Spleen (tissue), 11 donors: ENCODE data around the gene NOL9. TPM values are rescaled to one million over a fixed set of nuclear protein-coding genes. Genes with fewer than 3 reads are reported as not detected.

ENCODE experiments used
- DNase-seq: peaks from one replicate; pipeline ENCODE4 v3.0.0-alpha.2; 2020
- H3K27ac ChIP-seq, 8 donors: fragments of 200-600 bp; sonication (generic) in 7 of 8; 1 replicate in 4 of 8; 2 replicates in 4 of 8; pipeline versions ENCODE4 v1.5.0 to v1.8.0; 2016 to 2021; ENCODE audit warnings: inconsistent platforms in 4 of 8, mild to moderate bottlenecking in 4 of 8, moderate library complexity in 1 of 8
- H3K27me3 ChIP-seq, 7 donors: fragments of 200-600 bp; sonication (generic) in 6 of 7; replicated peaks in 1 of 7; 1 replicate in 4 of 7; 2 replicates in 3 of 7; pipeline versions ENCODE4 v1.5.0 to v1.8.0; 2016 to 2021; ENCODE audit warnings: inconsistent platforms in 3 of 7, mild to moderate bottlenecking in 1 of 7
- H3K36me3 ChIP-seq, 6 donors: fragments of 200-600 bp; sonication (generic) in 5 of 6; 1 replicate in 4 of 6; 2 replicates in 2 of 6; pipeline versions ENCODE4 v1.5.0 to v1.8.0; 2016 to 2021; ENCODE audit warnings: inconsistent platforms in 2 of 6
- H3K4me1 ChIP-seq, 6 donors: fragments of 200-600 bp; sonication (generic) in 5 of 6; 1 replicate in 3 of 6; 2 replicates in 3 of 6; pipeline versions ENCODE4 v1.5.0 to v1.8.0; 2016 to 2021; ENCODE audit warnings: inconsistent platforms in 3 of 6
- H3K4me3 ChIP-seq, 8 donors: fragments of 200-600 bp; sonication (generic) in 7 of 8; 1 replicate in 4 of 8; 2 replicates in 4 of 8; pipeline versions ENCODE4 v1.5.0 to v1.8.0; 2016 to 2021; ENCODE audit warnings: inconsistent platforms in 4 of 8, mild to moderate bottlenecking in 4 of 8, moderate library complexity in 2 of 8
- H3K9me3 ChIP-seq, 8 donors: fragments of 200-600 bp; sonication (generic) in 7 of 8; 1 replicate in 4 of 8; 2 replicates in 4 of 8; pipeline versions ENCODE4 v1.5.0 to v1.8.0; 2016 to 2021; ENCODE audit warnings: inconsistent platforms in 4 of 8
- CTCF ChIP-seq, 11 experiments: fragments of 200-600 bp in 7 of 11; fragments of 450-650 bp in 4 of 11; sonication (generic) in 4 of 11; IDR thresholded peaks in 8 of 11; conservative IDR thresholded peaks in 3 of 11; 1 replicate in 7 of 11; 2 replicates in 4 of 11; pipeline versions ENCODE4 v1.4.0 to v1.8.0; 2016 to 2021; ENCODE audit warnings: antibody characterized with exemption in 11 of 11, inconsistent platforms in 4 of 11, mild to moderate bottlenecking in 1 of 11
- POLR2A ChIP-seq, 3 donors: fragments of 450-650 bp; IDR thresholded peaks; one replicate each; pipeline ENCODE4 v1.5.1; 2017; ENCODE audit warnings: antibody characterized with exemption in 3 of 3, mild to moderate bottlenecking in 1 of 3
- POLR2AphosphoS5 ChIP-seq, 3 donors: sonication (generic); formaldehyde crosslinking; IDR thresholded peaks; one replicate each; pipeline ENCODE4 v1.5.1; 2017; ENCODE audit warnings: antibody characterized with exemption in 3 of 3
- WGBS, 5 donors: extraction: QIAGEN DNeasy Blood & Tissue Kit in 3 of 5; methylation state at CpG; one replicate each; pipeline versions ENCODE4 v1.1.5 to v1.1.7; 2013 to 2018; 5-methylcytosine and 5-hydroxymethylcytosine counted together
- intact Hi-C: fragments of 100-400 bp; cut with DNase I; formaldehyde crosslinking; loops from one replicate; pipeline ENCODE4 v1.15.0; 2023; ENCODE audit warnings: low total_unique reads
- polyA plus RNA-seq, 3 donors: library from polyadenylated mRNA; stranded (reverse); fragments of 200-250 nt; gene quantifications; one replicate each; pipeline ENCODE4 v1.2.1, GENCODE V29; 2013
- total RNA-seq, 7 donors: library from RNA; depleted of rRNA in 3 of 7; stranded (reverse); fragments of >200 nt in 3 of 7; fragmentation: NEBNext Ultra II Directional in 4 of 7; extraction: Animal tissue kit (Norgen Biotek cat#: 25700) in 4 of 7; gene quantifications; one replicate each; pipeline versions ENCODE4 v1.1.0 to v1.2.1, GENCODE V29; 2016 to 2021
- donor health status: healthy with polysubstance abuse.
- donor health status: DM: no; HTN: no; CAD: no; lungs with moderate emphysema.
- donor health status: DM: no; HTN: no; CAD: no.
- donor health status: Bipolar disorder and iron deficiency.
- donor health status: healthy.
- donor health status: DM: no; HTN: no; CAD: no.
- donor health status: DM: yes; HTN: yes; CAD: no.

NOL9 gene
- total and polyA plus RNA-seq, 10 donors: 4.2 to 55.2 (median 41.2) TPM

- no peak overlapping the region for H3K4me3 ChIP-seq
- 78 to 92% (median 87%) methylated on average over 25 to 27 of the region's 27 CpGs for WGBS, 5 donors
- H3K27me3 ChIP-seq: peaks cover 0 to 42% (median 5%) of the 10 kb centered on the region in 7 donors
- H3K36me3 ChIP-seq: no peaks in the 10 kb centered on the region
- TF ChIP-seq POLR2A (IDR thresholded peaks at IDR 0.05) (no peak), POLR2AphosphoS5 (IDR thresholded peaks at IDR 0.05) (no peak), CTCF (IDR thresholded peaks at IDR 0.05 in 8 of 11, conservative IDR thresholded peaks at IDR 0.05 in 3 of 11) (no peak)
- peaks cover 21 to 78% (median 62%) of the 10 kb centered on the region in 6 donors for H3K4me1 ChIP-seq
- intact Hi-C loops: no loop called here
- H3K27ac ChIP-seq: peak overlapping the region in 6 of 8 donors; percentile 55 to 86 (median 82)
- no peak for DNase-seq
- no peaks in the 10 kb centered on the region for H3K9me3 ChIP-seq
Measured at GRCh38 chr1:6500544-6501278, 53.6 kb downstream of the NOL9 start.

DNA sequence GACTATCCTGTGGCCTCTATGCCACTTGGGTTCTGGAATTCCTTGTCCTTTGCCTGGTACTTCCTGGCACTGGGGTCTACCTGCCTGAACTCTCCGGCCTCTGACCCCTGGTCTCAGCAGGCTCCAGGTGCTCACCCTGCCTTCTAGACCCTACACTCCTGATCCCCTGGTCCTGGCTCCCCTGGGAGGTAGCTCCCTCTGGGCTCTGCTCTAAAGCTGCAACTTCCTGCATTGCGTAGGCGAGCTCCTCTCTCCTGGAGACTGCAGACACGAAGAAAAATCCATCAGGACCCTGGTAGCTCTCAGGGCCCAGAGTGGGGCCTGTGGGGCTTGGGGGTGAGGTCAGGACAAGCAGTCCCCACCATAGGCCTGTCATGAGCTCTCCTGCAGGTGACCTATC, 55.0 kb downstream of the NOL9 start:
- Histone ChIP-seq H3K27ac (peak overlapping the region; percentile 26 to 86 (median 78)), H3K27me3 (peaks cover 0 to 50% (median 5%) of the 10 kb centered on the region in 7 donors), H3K36me3 (no peaks in the 10 kb centered on the region), H3K9me3 (no peaks in the 10 kb centered on the region), H3K4me1 (peaks cover 22 to 92% (median 70%) of the 10 kb centered on the region in 6 donors), H3K4me3 (no peak overlapping the region)
- intact Hi-C loops: no loop called here
- WGBS, 5 donors: 52 to 78% (median 63%) methylated on average over 3 to 4 of the region's 4 CpGs
- TF ChIP-seq CTCF (IDR thresholded peaks at IDR 0.05 in 8 of 11, conservative IDR thresholded peaks at IDR 0.05 in 3 of 11) (no peak), POLR2A (IDR thresholded peaks at IDR 0.05) (no peak), POLR2AphosphoS5 (IDR thresholded peaks at IDR 0.05) (no peak)
- peak; percentile 72 for DNase-seq

DNA sequence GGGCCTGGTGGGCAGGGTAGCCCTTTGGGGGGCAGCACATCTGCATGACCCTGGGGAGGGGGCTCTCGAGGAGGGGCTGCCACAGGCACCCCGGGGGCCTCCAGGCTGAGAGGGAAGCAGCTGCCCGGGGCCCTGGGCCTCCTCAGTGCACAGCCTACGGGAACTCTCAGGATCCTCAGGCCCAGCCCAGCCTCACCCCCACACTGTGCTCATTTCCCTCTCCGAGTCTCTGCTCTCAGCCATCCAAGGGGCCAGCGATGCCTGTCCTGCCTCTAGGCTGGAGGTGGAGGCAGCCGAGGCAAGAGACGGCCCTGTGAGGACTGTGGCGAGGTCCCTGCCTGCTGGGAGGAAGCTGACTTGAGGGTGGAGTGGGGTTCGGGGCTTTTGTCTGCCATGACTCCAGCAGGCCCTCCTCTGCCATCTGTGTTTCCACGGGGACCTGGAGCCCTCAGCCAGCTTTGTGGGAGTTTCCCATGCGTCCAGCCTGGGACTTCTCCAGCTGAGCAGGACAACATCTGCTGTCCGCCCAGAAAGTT, 55.7 kb downstream of the NOL9 start:
- peak overlapping the region; percentile 26 to 86 (median 78) for H3K27ac ChIP-seq
- peak overlapping the region in 1 of 8 donors; percentile 80 for H3K4me3 ChIP-seq
- intact Hi-C loops: no loop called here
- peaks cover 0 to 50% (median 5%) of the 10 kb centered on the region in 7 donors for H3K27me3 ChIP-seq
- H3K4me1 ChIP-seq: peaks cover 22 to 96% (median 71%) of the 10 kb centered on the region in 6 donors
- H3K36me3 ChIP-seq: no peaks in the 10 kb centered on the region
- H3K9me3 ChIP-seq: no peaks in the 10 kb centered on the region
- TF ChIP-seq POLR2A (IDR thresholded peaks at IDR 0.05) (no peak), CTCF (IDR thresholded peaks at IDR 0.05 in 8 of 11, conservative IDR thresholded peaks at IDR 0.05 in 3 of 11) (no peak), POLR2AphosphoS5 (IDR thresholded peaks at IDR 0.05) (no peak)
- WGBS, 5 donors: 38 to 69% (median 61%) methylated on average over 6 to 13 of the region's 13 CpGs
- peak; percentile 66 for DNase-seq
